Fibroblast of skin of right quadriceps (primary cell): ENCODE data around the gene CARD9.

ENCODE experiments used
- DNase-seq: peaks from one replicate; pipeline ENCODE4 v3.0.0-alpha.2; 2013

CARD9 gene

DNA sequence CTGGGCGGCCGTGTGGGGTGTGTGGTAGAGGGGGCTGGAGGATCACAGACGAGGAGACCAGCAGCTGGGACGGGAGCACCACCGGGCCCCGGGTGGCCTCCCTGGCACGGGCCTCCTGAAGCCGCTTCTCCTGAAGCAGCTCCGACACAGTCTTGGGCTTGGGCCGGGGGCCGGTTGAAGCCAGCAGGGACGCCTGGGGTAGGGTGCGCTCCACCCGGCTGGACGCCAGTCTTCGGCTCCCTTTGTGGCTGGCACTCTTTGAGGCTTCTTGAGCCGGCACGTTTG is 5.5 kb upstream of the CARD9 start:
- DNase-seq = no peak

DNA sequence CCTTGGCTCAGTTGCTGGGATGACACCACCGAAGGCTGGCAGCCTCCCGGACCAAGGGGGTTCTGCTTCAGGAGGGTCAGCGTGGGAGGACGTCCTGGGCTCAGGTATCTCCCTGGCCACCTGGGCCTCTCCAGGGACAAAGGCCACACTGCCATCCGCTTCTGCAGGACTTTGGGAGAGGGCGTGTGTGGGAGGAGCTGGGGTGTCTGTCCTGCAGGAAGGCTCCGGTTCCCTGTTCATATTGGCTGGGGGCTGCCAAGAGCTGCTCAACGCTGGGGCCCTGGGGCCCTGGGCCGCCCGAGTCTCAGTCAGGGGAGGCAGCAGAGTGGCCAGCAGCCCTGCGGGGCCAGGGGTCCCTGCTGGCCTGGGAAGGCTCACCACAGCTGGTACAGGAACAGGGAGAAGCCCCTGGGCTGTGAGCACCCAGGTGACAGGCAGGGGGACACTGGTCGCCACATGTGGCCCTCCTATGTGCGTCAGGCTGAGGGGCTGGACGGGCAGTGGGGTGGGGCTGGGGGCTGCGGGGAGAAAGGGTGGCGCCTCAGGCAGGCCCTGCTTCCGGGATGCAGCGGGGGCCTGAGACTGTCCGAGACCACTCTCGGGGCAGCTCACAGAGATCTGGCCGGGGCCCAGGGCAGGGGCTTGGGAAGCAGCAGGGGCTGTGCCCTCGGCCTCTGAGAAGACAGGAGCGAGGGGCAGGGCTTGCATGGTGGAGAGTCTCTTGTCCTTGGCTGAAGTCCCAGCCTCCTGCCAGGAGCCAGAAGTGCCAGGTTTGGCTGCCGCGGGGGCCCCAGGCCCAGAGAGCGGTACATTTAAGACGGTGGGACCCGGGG is 4.9 kb upstream of the CARD9 start:
- DNase-seq = no peak

DNA sequence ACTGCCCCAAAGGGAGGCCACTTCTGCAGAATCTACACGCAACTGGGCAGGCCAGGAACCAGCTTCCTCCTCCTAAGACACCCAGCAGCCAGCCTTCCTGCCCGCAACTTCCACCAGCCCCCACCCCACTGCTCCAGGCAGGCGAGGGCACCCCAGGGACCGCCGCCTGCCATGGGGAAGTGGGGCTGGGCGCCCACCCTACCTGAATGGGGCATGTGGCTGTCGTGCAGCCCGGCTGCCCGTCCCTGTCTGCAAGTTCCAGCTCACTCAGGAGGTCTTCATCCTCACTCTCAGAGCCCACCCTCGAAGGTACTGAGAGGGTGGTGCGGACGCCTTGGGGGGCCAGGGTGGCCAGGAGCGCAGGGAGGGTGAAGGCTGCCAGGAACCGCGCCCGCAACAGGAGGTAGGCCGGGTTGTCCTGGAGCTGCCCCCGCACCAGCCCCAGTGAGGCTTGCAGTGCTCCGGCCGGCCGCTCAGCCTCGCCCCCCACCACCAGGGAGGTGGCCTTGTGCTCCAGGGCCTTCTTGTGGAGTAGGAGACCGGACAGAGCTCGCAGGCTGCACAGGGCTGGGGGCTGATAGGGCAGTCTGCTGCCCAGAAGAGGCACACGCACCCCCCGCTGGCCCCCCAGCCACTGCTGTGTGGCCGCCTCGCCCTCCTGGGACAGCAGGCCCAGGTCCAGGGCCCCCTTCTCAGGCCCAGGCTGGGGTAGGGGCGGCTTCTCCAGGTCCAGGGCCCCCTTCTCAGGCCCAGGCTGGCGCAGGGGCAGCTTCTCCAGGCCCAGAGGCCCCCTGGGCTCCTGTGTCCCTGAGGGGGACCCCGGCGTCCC is 4.1 kb upstream of the CARD9 start:
- DNase-seq = no peak

DNA sequence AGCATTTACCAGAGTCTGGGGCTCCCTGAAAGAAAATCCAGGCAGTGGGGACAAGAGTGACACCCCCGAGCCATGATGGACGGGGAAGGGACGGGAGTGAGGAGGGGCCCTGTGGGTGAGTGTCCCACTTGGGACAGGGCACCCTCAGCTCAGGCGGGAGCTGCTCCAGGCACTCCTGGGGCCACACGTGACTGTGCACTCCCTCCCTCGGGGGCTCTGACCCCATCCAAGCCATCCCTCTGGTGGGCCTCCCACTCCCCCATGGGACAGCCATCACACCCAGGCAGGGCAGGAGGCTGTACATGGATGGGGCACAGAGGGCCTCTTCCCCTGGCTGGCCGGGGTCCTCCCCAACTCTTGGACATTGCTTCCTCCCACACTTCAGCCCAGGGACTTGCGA is 3.0 kb upstream of the CARD9 start:
- no peak for DNase-seq

DNA sequence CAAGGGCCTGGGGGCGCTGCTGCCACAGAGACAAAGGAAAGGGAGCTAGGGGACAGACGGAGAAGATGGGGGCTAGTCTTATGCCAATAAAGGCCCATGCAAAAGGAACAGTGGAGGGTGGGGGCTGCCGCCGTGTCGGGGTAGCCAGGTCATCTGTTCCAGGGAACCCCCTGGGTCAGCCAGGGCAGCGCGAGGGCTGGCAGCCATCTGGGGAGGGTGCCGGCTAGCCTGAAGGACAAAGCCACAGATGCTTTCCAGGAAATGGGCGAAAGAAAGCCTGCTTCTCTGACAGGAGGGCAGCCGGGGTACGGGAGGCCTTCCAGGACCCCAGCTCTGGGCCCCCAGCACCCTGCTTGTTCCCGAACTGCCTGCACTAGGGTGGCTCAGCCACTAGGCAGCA is 1.6 kb upstream of the CARD9 start:
- no peak for DNase-seq

DNA sequence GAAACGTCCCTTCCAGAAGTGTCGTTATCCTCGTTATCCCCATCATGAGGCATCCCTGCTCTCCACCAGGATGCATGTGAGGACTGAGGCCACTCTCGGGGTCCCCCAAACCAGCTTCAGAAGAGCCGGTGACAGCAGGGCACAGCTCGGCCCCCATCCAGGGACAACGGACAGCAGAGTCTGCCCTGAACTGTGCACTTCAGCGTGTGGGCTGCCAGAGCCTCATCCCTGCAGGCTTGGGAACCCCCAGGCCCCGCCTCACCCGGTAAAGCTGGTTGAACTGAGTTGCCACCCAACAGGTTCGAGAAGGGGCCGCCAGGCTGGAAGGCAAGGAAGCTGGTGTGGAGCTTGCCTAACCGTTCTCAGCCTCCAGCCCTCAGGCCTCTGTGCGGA is 710 bp upstream of the CARD9 start:
- no peak for DNase-seq

DNA sequence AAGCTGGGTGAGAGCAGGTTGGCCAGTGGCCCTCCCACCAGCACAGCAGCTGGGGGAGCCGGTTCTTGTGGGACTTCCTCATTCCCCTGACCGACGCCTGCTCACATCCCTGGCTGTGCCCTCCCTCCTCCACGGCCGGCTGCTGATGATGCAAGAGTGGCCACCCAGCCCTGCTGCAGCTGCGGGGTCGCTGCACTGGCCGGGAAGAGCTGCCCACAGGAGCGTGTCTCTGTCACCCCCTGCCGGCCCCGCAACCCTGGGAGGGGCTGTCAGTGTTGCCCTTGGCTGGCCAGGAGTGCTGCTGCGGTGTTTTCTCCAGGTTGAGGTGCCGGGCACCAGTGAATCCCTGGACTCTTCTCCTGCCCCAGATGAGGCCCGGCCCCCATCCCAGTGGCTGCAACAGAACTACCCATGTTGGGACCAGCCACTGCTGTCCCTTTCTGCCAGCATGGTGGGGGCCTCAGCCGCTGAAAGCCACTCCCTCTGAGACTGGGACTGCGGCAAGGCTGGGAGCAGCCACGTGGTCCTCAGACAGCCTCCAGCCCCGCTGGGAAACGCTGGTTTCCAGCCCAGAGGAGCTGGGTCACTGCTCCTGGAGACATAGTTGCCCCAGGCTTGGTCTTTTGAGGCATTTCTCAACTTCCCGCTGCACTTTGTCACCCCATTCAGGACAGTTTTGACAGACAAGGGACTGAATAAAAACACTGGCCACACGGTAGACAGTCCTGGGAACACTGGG is 739 bp downstream of the CARD9 start:
- DNase-seq = peak; percentile 51

DNA sequence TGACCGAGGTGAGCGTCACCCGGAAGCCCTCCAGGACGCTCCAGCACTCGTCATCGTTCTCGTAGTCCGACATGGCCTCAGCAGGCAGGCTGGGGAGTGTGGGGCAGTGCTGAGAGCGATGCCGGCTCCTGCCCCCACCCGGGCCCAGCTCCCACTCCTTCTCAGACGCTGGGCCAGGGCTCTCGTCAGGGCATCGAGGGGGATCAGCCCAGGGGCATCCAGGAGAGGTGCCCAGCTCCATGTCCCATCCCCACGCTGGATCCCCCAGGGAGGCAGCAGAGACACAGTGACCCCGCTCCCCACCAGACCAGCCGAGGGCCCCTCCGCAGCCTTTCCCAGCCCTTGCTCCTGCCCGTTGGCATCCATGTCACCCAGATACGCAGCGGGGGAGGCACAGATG is 1.5 kb downstream of the CARD9 start:
- DNase-seq = no peak

DNA sequence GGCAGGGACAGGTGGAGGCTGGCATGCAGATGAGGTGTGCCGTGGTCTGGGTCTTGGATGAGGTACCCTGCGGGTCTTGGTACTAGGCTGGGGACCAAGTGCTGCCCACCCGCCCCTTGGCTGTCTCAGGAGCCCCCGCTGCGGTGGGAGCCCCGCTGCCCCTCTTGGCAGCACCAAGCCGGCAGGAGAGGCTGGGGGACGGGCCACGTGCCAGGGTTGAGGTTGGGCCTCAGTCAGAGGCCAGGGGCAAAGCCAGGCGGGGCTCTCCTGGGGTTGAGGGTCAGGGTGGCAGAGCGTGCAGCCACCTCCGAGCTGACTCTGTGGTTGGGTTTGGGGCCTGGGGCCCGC is 2.0 kb downstream of the CARD9 start:
- DNase-seq = no peak

DNA sequence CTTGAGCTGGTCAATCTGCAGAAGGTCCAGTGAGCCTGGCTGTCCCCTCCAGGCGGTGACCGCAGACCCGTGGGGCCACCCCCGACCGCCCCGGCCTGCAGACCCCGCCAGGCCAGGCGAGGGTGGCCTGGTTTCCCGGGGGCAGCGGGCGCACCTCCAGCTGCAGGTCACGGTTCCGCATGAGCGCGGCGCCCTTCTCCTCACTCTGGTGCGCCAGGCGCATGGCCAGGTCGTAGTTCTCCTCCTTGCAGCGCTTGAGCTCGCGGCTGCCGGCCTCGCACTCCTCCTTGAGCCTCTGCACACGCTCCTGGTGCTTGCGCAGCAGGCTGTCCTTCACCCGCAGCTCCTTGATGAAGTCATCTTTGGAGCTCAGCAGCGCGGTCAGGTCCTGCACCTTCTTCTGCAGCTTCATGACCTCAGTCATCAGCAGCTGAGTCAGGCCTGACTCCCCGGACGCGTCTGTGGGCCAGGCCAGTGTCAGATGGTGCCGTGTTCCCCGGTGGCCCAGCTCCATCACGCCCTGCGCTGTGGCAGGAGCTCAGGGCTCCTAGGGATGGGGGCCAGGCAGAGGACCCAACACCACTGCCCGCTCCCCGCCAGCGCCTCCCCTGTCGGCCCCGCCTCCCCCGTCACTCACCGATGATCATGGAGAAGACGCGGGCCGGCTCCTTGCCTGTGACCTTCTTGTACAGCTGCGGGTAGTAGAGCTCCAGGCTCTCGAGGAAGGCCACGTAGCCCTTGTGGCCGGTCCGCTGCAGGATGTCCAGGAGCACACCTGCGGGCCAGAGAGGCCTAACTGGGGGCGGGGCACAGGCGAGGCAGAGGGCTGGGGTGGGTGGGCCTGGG is 2.6 kb downstream of the CARD9 start:
- no peak for DNase-seq

DNA sequence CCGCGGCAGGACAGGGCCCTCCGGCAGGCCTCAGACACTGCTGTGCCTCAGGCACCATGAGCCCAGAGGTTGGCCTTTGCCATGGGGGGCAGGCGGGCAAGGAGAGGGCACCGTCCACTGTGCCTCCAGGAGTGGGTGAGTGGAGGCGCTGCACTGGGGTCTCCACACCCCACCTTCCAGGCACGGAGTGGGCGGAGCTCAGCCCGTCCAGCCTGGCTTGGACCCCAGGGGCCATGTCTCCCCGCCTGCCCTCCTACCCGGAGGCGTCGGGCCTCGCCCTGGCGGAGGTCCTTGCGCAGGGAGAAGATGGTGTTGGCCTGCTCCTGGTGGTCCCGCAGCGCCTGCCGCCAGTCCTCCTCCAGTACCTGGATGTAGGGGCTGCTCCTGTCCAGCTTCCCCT is 3.4 kb downstream of the CARD9 start:
- no peak for DNase-seq

DNA sequence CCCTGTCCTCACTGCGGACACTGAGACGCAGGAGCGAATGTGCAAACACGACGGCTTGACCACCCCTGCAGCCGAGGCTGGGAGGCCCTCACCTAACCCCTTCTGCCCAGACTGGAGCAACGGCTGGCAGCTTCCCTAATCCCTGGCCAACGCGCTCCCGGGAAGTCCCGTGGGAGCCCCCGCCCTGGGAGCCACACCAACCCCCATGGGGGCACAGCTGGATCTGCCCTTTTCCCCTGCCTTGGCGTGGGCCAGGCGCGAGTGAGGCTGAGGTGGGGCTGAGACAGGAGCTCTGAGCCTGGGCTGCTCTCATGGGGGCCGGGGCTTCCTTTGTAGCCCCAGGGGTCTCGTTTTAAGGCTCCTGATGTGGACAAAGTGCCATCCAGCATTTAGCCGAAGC is 5.3 kb downstream of the CARD9 start:
- no peak for DNase-seq

DNA sequence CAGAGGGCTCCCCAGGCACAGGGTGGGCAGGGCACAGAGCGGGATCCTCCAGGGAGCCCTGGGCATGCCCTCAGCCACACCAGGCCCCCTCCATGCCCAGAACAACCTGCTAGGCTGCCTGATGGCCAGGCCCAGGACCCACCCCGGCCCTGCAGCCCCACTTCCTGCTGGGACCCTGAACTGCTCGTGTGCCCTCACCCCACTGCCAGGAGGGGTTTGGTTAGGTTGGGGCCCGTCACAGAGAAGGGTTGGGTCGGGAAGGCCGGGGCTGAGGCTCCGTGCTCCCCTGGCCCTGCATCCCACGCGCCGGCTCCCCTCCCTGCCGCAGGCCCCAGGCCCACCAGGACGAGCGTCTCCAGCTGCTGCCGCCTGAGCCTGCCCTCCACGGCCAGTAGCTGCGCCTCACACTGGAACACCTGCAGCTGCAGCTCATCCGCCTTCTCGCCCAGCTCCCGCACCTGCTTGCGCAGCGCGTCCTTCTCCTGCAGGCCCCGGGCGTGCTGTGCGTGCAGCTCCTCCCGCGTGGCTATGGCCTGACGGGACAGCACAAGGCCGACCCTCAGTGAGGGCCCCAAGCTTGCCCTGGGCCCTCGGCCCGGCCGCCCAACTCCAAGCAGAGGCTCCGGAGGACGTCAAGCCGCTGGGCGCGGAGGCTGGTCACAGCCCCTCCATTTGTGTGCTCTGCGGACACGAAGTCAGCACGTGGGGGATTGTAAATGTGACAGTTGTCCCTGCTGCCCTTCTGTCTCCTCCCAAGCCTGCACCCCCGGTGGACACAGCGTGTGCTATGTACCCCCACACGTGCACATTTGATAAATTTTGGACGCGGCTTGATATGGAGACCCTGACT is 5.9 kb downstream of the CARD9 start:
- DNase-seq = no peak

DNA sequence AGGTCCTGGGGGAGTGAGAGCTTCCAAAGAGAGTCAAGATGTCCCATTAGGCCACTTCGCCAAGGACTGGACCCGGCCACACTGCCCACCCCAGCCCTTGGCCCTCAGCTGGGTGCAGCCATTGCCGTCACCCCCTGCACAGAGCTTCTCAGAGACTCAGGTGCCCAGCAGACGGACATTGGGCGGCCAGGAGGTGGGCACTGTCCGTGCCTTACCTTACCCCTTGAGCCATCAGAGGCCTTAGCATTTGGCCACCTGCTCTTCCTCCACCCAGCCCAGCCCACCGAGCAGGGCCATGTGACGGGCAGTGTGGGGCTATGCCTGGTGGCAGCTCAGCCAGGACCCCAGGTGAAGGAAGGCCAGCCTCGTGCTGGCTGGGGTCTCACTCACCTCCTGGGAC is 6.6 kb downstream of the CARD9 start:
- no peak for DNase-seq

DNA sequence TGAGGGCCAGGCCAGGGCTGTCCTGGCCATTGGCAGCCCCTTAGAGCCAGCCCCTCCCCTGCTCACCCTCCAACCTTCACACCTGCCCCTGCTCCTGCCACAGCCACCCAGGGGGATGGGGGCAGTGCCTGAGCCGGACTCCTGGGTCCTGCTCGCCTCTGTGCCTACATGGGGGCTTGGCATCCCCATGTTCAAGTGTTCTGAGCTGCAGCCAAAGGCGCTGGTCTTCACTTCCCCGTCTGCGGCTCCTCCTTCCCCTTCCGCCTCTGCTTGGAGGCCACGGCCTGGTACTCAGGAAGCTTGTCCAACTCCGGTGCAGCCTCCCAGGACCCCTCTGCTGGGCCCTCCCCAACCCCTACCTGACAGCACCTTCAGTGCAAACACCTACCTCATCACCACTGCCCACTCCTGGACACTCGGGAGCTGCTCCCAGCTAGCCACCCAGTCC is 7.7 kb downstream of the CARD9 start:
- no peak for DNase-seq

DNA sequence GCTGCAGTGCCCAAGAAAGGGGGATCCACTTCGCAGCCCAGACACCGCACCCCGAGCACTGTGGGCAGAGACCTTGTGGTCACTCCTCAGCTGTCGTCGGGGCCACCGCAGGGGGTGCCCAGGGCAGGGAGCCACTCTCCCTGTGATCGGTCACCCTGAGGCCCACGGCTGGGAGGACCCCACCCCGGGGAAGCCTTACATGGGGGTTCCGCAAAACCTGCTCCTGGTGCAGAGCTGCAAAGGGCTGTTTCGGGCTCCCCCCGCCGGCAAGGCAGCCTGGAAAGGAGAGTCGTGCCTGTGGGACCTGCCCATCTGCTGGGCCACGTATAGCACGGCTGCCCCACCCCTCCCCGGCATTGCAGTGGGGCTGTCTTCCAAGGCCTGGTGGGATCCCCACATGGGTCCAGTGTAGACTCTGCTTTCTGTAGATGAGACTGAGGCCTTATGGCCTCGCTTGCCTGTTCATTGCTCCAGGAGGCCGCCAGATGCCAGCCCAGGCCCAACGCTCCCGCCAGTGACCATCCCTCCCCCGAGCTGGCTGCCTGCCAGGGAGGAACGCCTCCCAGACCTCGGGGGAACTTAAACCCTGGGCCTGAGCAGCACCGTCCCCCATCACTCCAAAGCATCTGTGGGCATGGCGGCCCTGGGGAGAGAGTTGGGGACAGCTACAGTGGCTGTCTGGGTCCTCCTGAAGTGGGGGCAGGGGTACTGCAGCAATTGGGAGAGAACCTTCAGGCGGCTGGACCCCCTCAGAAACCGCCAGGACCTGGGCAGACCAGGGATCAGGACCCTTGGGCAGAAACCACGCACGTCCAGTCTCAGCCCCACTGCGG is 8.3 kb downstream of the CARD9 start:
- DNase-seq = no peak

DNA sequence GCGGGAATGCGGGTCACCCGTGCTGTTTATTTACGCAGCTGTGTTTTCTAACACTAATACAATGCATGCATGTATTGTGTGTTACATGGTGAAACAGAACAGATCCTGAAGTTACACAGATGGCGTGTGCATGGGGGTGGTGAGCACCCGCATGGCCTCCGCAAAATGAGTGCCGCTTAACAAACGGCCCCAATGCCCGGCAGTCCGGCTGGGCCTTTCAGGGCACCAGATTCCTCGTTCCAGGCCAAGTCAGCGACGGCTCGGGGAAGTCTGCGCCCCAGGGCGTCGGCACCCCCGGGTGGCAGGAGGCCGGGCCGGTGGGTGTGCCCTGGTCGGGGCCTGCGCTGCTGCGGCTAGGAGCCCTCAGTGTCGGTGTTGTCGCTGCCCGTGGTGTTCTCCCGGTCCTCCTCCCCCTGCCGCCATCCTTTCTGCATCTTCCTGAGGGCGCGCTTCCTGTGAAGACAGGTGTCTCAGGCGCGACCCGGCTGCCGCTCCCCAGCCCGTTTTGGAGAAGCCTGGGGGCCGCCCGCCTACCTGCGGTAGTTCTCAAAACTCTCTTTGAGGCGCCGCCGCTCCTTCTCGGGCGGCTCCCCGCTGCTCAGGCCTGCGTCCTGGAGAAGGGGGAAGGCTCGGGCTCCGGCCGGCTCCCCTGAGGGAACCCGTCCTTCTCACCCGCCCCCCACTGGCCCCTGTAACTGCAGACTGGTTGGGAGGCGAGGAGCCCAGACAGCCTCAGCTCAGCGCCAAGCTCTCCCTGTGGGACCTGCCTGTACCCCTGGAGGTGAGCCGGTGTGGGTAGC is 9.3 kb downstream of the CARD9 start:
- DNase-seq = no peak

DNA sequence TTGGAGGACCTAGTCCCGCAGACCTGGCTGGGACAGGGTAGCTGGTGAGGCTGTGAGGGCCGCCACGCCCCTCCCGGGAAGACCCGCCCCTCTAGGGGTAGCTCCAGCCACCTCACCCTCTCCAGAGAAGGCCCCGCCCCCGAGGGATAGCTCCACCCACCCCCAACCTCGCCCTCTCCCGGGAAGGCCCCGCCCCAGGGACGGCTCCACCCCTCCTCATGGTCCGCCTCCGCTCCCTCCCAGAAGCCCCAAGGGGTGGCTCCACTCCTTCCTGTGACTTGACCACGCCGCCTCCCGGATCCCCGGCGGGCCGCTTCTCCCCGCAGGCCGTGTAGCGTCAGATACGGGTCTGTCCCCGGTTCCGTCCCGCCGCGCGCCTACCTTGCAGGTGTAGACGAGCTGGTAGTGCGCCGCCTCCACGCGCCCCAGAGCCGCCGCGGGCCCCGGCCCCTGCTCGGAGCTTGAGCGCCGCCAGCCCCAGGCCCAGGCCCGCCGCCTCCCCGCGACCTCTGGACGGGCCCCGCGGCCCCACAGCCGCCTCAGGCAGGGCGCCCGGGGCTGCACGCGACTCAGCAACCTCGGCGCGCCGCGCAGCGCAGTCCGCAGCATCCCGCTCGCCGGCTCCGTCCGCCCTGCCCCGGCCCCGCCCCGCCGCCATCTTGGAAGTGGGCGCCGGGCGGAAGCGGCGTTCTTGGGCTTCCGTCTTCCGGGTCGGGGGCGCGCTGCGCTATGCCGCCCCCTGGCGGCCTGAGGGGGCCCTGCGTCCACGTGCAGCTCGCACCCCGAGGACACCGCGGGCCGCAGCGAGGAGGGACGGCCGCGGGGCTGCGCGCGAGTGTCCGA is 10.1 kb downstream of the CARD9 start, which contains the start of gene DNLZ:
DNLZ (minus strand) TSS at position 639 of the 843 bp plus-strand sequence; CDS start at position 609, 30 bp downstream.
- DNase-seq = peak; percentile 95

DNA sequence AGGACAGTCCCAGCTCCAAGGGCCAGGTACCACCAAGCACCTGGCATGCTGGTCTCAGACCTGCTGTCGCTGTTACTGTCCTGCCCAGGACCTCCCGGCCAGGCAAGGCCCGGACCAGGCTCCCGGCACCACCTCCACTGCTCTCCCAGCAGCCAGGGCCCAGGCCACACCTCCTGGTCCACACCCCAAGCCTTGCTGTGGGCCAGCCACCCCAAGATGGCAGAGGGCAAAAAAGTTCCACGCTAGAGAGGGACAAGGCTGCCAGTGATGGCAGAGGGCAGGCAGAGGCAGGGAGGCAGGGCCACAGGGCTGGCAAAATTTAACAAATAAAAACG is 11.1 kb downstream of the CARD9 start:
- DNase-seq = no peak
